CD4-positive, alpha-beta T cell treated with Interleukin-17A for 4 hours (primary cell): ENCODE results near the gene FMO3.

Experiments used
- DNase-seq: peaks from one replicate; pipeline ENCODE4 v3.0.0-alpha.2; 2020; ENCODE audit warnings: mixed read lengths

FMO3 gene

DNA sequence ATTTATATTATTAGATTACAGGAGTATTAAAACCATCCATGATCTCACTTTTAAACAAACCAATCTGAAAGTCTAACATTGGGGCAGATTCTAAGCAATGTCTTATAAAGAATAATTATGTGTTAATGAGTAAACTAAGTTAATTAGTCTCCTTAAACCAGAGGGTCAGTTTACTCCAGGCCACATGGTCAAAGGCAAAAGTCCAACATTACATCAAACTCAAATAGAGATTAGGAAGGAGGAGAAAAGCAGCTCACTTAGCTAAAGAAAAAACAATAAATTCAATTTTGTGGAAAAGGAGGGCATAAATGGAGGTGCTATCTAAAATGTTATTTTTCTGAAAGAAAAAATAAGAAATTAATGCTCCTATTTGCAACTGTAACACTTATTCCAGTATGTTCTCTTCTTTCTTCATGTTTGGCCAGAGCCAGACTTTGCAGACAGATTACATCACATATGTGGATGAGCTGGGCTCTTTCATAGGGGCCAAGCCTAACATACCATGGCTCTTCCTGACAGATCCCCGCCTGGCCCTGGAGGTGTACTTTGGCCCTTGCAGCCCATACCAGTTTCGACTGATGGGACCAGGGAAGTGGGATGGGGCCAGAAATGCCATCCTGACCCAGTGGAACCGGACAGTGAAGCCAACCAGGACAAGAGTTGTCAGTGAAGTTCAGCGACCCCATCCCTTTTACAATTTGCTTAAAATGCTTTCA is 70.1 kb downstream of the FMO3 start:
- no peak for DNase-seq

DNA sequence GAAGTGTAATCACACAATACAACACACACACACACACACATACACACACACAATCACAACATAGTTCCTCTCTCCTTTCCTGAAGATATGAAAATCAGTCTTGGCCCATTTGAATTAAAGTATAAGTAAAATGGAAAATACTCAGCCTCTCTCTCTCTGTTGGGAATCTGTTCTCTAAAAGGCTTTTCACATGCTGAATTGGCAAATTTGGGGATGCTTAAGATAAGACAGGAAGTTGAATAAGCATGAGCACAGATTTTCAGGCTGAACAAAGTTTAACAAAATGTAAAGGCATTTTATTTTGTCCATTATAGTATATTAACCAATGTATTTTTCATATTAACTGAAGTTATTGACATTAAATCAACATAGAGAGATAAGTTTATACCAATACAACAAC is 70.7 kb downstream of the FMO3 start:
- no peak for DNase-seq

DNA sequence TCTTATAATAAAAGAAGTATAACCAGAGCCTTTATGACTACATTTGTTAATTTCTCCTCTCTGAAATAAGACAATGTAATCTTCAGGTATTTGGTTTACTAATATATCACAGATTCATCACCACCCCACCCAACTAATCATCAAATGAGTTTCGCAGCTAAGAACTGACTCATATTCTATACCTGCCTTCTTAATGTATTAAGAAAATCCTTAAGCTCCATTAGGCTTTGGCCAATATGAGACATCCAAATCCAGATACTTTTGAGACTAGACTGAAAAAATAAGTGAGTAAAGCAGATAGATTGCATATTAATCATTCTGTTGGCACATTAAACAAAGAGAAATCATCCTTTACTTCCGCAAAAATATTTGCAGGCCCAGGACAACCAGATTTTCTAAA is 75.7 kb downstream of the FMO3 start:
- DNase-seq, result no peak
